ENCODE measurements around the gene TMEM59. TPM values are rescaled to one million over a fixed set of nuclear protein-coding genes. Genes with fewer than 3 reads are reported as not detected.

The TMEM59 gene
- total RNA-seq, 4 donors from 2014 or later, result 70.1 to 537 (median 210) TPM

- peak in 1 of 3 donors; percentile 55 for DNase-seq
- Histone ChIP-seq H3K4me1 (peaks cover 0 to 11% (median 0%) of the 10 kb centered on the region in 4 donors), H3K27me3 (no peaks in the 10 kb centered on the region), H3K9me3 (no peaks in the 10 kb centered on the region), H3K36me3 (no peaks in the 10 kb centered on the region), H3K27ac (peak overlapping the region in 2 of 4 donors; percentile 0 to 41), H3K4me3 (peak overlapping the region in 3 of 4 donors; percentile 12 to 47 (median 41))
- TF ChIP-seq CTCF (IDR thresholded peaks at IDR 0.05) (no peak), POLR2A (IDR thresholded peaks at IDR 0.05) (no peak)
Observed at GRCh38 chr1:53982034-53982762, 70.8 kb downstream of the TMEM59 start.

GRCh38 chr1:53981220-53981619, 71.8 kb downstream of the TMEM59 start:
- H3K27ac ChIP-seq, result no peak overlapping the region
- no peak for TF ChIP-seq POLR2A (IDR thresholded peaks at IDR 0.05)
- TF ChIP-seq CTCF (IDR thresholded peaks at IDR 0.05), result no peak
- H3K4me1 ChIP-seq, result peaks cover 0 to 11% (median 0%) of the 10 kb centered on the region in 4 donors
- no peaks in the 10 kb centered on the region for H3K27me3 ChIP-seq
- no peaks in the 10 kb centered on the region for H3K36me3 ChIP-seq
- H3K9me3 ChIP-seq, result no peaks in the 10 kb centered on the region
- no peak overlapping the region for H3K4me3 ChIP-seq
- DNase-seq, result no peak

- no peak overlapping the region for H3K4me3 ChIP-seq
- H3K36me3 ChIP-seq, result no peaks in the 10 kb centered on the region
- no peak overlapping the region for H3K27ac ChIP-seq
- DNase-seq, result no peak
- TF ChIP-seq CTCF (IDR thresholded peaks at IDR 0.05), result no peak
- no peak for TF ChIP-seq POLR2A (IDR thresholded peaks at IDR 0.05)
- no peaks in the 10 kb centered on the region for H3K27me3 ChIP-seq
- H3K4me1 ChIP-seq, result peaks cover 0 to 11% (median 0%) of the 10 kb centered on the region in 4 donors
- H3K9me3 ChIP-seq, result no peaks in the 10 kb centered on the region
Observed at GRCh38 chr1:53979712-53980450, 73.1 kb downstream of the TMEM59 start.

Small RNA genes lying within 50 kb of the gene (small RNA-seq; reads per million reads assigned to genes)
- 0 reads per million in 2 donors for gene AL353898.1
- 0 reads per million in 2 donors for gene AL353898.2

Other genes with a start within 250 kb of the TMEM59 start
- gene NDC1, start 214.9 kb downstream of the TMEM59 start, total RNA-seq, result 1 to 10 TPM; 4.2 to 8.3 (median 6.7) TPM
- gene YIPF1, start 163.4 kb downstream of the TMEM59 start, total RNA-seq, result 10 to 100 TPM; 10.7 to 35.9 (median 20.4) TPM
- gene DIO1, start 159.0 kb downstream of the TMEM59 start, total RNA-seq, result not detected
- gene IFT25, start 107.5 kb downstream of the TMEM59 start, total RNA-seq, result 10 to 100 TPM; 13.8 to 42.9 (median 27.1) TPM
- gene LRRC42, start 106.9 kb downstream of the TMEM59 start, total RNA-seq, result 10 to 100 TPM in 1 of 4 donors, 1 to 10 TPM in 3; 8.9 to 20.6 (median 9.7) TPM
- not detected for gene LDLRAD1, start 35.0 kb downstream of the TMEM59 start, total RNA-seq
- gene TCEANC2, start 404 bp upstream of the TMEM59 start, total RNA-seq, result 1 to 10 TPM; 3.0 to 6.6 (median 5.3) TPM
- gene CDCP2, start 99.8 kb upstream of the TMEM59 start, total RNA-seq, result not detected
- gene CYB5RL, start 146.8 kb upstream of the TMEM59 start, total RNA-seq, result 10 to 100 TPM in 1 of 4 donors, 1 to 10 TPM in 3; 3.9 to 11.5 (median 6.9) TPM
- gene MRPL37, start 147.0 kb upstream of the TMEM59 start, total RNA-seq, result 10 to 100 TPM; 52.8 to 58.3 (median 54.5) TPM

Measured in Peyer's patch (tissue), 4 donors.